WI38 (cell line): ENCODE measurements around the gene CFAP20DC.
"Not testable (repeated sequence)": the region's sequence is repeated elsewhere in the genome, so short reads cannot be mapped to it uniquely, and the experiment has no call there.

Source experiments
- H3K4me3 ChIP-seq: 2 replicates; pipeline ENCODE4 v1.5.1; 2011; ENCODE audit warnings: low read depth, mild to moderate bottlenecking, control low read depth, low read length
- TF ChIP-seq, protein P1 (sequence below): IDR thresholded peaks from 2 replicates; pipeline ENCODE4 v1.5.1; 2012; ENCODE audit warnings: low read depth, mild to moderate bottlenecking, control low read depth, low read length

Gene CFAP20DC

DNA sequence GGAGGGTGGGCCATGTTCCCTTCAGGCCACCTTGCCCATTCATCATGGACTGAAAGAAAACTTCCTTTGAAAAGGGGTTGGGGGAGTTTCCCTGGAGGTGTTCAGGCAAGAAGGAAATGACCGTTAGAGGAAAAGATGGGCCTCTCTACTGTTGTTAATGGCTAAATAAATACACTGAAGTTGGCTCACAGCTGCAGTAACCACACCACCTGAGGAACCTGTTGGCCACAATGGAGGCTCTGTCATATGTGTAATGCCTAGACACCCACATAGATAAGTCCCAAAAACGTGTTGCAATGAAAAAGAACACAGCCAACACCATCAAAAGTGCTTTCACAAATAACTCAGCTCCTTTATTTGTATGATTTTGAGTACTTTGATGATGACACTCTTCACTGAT is 345.1 kb downstream of the CFAP20DC start:
- TF ChIP-seq, protein P1, sequence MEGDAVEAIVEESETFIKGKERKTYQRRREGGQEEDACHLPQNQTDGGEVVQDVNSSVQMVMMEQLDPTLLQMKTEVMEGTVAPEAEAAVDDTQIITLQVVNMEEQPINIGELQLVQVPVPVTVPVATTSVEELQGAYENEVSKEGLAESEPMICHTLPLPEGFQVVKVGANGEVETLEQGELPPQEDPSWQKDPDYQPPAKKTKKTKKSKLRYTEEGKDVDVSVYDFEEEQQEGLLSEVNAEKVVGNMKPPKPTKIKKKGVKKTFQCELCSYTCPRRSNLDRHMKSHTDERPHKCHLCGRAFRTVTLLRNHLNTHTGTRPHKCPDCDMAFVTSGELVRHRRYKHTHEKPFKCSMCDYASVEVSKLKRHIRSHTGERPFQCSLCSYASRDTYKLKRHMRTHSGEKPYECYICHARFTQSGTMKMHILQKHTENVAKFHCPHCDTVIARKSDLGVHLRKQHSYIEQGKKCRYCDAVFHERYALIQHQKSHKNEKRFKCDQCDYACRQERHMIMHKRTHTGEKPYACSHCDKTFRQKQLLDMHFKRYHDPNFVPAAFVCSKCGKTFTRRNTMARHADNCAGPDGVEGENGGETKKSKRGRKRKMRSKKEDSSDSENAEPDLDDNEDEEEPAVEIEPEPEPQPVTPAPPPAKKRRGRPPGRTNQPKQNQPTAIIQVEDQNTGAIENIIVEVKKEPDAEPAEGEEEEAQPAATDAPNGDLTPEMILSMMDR: no peak
- H3K4me3 ChIP-seq: no peak overlapping the region

DNA sequence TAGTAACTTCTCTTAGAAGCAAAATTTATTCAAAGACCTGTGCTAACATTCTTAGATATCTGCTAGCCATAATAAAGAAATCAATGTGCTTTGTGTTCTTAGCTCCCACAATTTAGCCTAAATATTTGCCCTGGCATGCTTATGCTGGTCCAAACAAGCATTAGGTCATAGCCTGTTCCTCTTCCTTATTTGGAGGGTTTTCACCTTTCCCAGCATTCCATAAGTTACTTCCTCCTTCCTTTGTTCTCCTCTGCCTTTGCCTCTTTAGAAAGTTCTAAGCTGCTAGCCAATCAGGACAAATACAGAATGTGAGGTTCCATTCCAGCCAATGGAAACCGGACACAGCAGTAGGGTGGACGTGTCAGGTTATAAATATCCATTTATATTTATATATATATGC is 345.5 kb downstream of the CFAP20DC start:
- H3K4me3 ChIP-seq: not testable (repeated sequence)

DNA sequence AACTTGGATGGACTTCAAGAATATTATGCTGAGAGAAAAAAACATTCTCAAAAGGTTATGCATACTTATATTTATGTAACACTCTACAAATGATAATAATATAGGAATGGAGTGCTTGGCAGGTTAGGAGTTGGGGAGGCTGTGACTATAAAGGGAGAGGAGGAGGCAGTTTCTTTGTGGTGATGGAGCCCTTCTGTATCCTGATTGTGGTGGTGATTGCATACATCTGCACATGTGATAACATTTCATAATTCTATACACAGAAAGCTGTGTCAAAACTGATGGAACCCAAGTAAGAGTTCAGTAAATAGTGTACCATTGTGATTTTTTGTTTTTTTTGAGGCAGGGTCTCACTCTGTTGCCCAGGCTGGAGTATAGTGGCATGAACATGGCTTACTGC is 351.6 kb downstream of the CFAP20DC start:
- H3K4me3 ChIP-seq: no peak overlapping the region
- TF ChIP-seq, protein P1: no peak

DNA sequence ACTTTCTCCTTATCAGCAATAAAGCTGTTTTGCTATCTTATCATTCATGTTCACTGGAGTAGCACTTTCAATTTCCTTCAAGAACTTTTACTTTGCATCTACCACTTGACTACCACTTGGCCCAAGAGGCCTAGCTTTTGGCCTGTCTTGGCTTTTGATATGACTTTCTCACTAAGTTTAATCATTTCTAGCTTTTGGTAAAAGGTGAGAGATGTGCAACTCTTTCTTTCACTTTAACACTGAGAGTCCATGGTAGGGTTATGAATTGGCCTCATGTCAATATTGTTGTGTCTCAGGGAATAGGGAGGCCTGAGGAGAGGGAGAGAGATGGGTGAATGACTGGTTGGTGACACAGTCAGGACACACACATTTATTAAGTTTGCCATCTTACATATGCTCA is 352.3 kb downstream of the CFAP20DC start:
- TF ChIP-seq, protein P1: no peak
- H3K4me3 ChIP-seq: no peak overlapping the region

DNA sequence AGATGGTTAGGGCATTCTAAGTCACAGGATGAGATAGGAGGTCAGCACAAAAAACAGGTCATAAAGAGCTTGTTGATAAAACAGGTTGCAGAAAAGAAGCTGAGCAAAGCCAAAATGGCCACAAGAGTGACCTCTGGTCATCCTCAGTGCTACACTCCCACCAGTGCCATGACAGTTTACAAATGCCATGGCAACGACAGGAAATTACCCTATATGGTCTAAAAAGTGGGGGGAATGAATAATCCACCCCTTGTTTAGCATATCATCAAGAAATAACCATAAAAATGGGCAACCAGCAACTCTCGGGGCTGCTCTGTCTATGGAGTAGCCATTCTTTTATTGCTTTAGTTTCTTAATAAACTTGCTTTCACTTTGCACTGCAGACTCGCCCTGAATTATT is 353.0 kb downstream of the CFAP20DC start:
- peak overlapping the region; percentile 4; the same call in 1 of the 2 replicates for H3K4me3 ChIP-seq

DNA sequence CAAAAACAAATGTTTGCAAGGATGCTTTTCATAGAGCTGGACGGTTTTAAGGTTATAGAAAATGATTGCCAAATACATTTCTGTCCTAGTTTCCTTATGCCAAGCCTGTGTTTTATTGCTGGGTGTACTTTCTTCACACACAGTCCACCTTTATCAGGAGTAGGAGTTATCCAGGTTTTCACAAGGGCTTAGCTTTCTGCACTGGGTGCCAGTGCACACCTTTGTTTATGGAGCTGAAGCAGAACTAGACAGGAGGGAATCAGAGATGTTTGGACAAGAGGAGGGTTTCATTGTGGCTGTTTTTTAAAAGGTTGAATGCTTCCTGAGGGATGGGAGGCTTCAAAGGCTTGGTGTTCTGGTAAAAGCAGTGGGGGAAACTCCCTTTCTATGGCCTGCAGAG is 353.7 kb downstream of the CFAP20DC start:
- H3K4me3 ChIP-seq: no peak overlapping the region
- TF ChIP-seq, protein P1: no peak

DNA sequence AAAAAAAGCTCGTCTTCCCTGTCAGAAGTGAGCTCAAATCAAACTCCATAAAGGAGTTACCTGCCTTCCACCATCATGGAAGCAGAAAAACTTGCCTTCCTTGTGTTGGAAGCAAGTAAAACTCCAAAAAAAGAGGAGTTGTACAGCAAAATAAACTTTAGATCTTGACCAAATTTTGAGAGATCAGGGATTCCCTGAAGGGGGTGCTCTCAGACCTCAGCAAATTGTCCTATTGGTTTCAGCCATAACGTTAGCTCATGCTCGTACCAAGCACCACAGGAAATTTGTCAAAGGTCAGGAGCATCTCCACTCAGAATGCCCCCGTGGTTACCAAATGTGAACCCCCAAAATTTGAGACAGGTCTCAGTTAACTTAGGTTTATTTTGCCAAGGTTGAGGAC is 354.5 kb downstream of the CFAP20DC start:
- H3K4me3 ChIP-seq: not testable (repeated sequence)

DNA sequence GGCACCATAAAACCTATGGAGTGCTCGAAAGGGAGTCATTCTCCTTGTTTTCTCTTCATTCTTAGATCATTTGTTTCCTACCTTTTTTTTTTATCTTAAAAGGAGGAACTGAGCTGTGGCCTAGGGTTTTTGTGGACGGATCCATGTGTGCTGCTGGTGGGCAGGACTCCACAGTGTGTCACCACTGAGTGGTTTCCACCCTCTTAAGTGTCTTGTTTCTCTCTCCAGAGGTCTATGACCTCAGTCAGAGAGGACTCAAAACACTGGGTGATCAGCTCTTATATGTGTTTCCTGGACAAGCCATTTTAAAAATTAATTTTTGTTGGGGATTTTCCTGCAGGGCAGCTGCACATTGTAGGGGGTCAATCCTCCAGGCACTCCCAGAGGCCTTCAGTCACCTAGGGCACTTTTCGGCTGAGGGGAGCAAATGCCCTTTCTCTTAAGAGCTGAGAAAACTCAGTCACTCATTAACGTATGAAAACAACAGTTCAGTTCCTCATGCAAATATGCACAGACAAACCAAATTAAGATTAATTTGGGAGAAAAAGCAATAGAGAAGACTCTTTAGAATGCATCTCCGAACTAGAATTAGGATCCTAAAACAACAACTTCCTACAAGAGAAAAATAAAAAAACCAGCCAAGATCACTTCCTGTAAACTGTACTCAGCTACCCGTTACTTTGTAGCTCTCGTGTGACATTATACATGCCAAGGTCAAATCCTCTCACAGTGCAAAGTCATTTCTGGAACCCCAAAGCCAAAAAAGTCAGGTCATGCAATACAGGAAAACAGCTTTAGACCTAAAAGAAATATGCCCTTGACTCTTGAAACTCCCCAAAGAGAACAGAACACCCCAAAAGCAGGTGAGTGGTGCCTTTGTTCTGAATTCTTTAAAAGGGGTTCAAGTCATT is 355.6 kb downstream of the CFAP20DC start:
- no peak overlapping the region for H3K4me3 ChIP-seq
- TF ChIP-seq, protein P1: no peak

DNA sequence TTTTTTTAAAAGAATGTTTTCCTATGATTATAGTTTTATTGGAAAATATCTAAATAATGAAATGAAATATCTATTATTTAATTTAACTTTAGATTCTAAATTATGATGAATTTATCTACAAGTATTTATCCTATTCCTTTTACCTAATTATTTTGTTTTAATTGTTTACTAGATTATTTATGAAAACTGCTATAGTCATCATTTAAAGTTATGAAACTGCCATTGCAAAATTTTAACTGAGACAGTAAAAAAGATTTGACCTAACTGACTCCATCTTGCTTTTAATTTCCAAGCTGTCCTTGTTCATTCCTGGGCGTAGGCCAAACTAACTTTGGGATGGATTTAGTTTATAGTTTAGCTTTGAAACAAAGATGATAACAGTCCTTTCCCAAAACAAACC is 357.3 kb downstream of the CFAP20DC start:
- H3K4me3 ChIP-seq: no peak overlapping the region
- TF ChIP-seq, protein P1: no peak
